ENCODE results near the gene IVNS1ABP. TPM values are rescaled to one million over a fixed set of nuclear protein-coding genes. Genes with fewer than 3 reads are reported as not detected.

IVNS1ABP gene
- total RNA-seq, 1 donor from 2014 or later: 72.7 TPM

DNA sequence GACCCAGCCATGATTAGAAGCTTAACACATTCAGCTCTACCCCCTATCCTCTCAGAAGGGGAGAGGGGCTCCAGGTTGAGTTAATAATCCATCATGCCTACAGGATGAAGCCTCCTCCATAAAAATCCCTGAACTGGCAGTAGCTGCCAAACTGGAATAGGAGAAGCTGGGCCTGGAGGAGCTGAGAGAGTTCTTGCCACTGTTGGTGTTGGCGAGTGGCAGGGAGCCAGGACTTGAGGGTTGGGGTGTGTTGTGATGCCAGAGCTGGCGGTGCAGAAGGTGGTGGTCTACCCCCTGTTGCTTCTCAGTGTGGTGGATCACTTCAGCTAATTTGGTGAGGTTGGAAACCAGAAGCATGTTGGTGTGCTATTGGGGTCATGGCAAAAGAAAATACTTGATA, 36.5 kb downstream of the IVNS1ABP start:
- no peak for FAIRE-seq
- Histone ChIP-seq H3K27me3 (ENCODE audit: control insufficient read depth, insufficient read depth, low read length) (no peaks in the 10 kb centered on the region), H3K36me3 (ENCODE audit: control insufficient read depth, insufficient read depth, low read length) (no peaks in the 10 kb centered on the region), H3K4me3 (ENCODE audit: low read depth, low read length) (no peak overlapping the region)
- no peak for DNase-seq (ENCODE audit: low read depth)
- TF ChIP-seq, protein P1, sequence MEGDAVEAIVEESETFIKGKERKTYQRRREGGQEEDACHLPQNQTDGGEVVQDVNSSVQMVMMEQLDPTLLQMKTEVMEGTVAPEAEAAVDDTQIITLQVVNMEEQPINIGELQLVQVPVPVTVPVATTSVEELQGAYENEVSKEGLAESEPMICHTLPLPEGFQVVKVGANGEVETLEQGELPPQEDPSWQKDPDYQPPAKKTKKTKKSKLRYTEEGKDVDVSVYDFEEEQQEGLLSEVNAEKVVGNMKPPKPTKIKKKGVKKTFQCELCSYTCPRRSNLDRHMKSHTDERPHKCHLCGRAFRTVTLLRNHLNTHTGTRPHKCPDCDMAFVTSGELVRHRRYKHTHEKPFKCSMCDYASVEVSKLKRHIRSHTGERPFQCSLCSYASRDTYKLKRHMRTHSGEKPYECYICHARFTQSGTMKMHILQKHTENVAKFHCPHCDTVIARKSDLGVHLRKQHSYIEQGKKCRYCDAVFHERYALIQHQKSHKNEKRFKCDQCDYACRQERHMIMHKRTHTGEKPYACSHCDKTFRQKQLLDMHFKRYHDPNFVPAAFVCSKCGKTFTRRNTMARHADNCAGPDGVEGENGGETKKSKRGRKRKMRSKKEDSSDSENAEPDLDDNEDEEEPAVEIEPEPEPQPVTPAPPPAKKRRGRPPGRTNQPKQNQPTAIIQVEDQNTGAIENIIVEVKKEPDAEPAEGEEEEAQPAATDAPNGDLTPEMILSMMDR (IDR thresholded peaks at IDR 0.05; ENCODE audit: insufficient read depth, low read length, severe bottlenecking): no peak

- DNase-seq (ENCODE audit: low read depth): peak; percentile 63
These were observed 37.5 kb downstream of the IVNS1ABP start for GRCh38 chr1:185279571-185279970.

GRCh38 chr1:185271921-185272320, 45.1 kb downstream of the IVNS1ABP start:
- Histone ChIP-seq H3K27me3 (ENCODE audit: control insufficient read depth, insufficient read depth, low read length) (no peaks in the 10 kb centered on the region), H3K36me3 (ENCODE audit: control insufficient read depth, insufficient read depth, low read length) (no peaks in the 10 kb centered on the region), H3K4me3 (ENCODE audit: low read depth, low read length) (no peak overlapping the region)
- DNase-seq (ENCODE audit: low read depth) (no peak), FAIRE-seq (peak; percentile 13)
- TF ChIP-seq, protein P1 (IDR thresholded peaks at IDR 0.05; ENCODE audit: insufficient read depth, low read length, severe bottlenecking): no peak

More at GRCh38 chr1:185279571-185279970, 37.5 kb downstream of the IVNS1ABP start:
- Histone ChIP-seq H3K27me3 (ENCODE audit: control insufficient read depth, insufficient read depth, low read length) (no peaks in the 10 kb centered on the region), H3K36me3 (ENCODE audit: control insufficient read depth, insufficient read depth, low read length) (no peaks in the 10 kb centered on the region), H3K4me3 (ENCODE audit: low read depth, low read length) (no peak overlapping the region)
- TF ChIP-seq, protein P1 (IDR thresholded peaks at IDR 0.05; ENCODE audit: insufficient read depth, low read length, severe bottlenecking): no peak
- FAIRE-seq: no peak

GRCh38 chr1:185268352-185268751, 48.7 kb downstream of the IVNS1ABP start:
- FAIRE-seq (no peak), DNase-seq (ENCODE audit: low read depth) (no peak)
- H3K4me3 ChIP-seq (ENCODE audit: low read depth, low read length): no peak overlapping the region
- TF ChIP-seq, protein P1 (IDR thresholded peaks at IDR 0.05; ENCODE audit: insufficient read depth, low read length, severe bottlenecking): no peak
- no peaks in the 10 kb centered on the region for H3K27me3 ChIP-seq (ENCODE audit: control insufficient read depth, insufficient read depth, low read length)
- no peaks in the 10 kb centered on the region for H3K36me3 ChIP-seq (ENCODE audit: control insufficient read depth, insufficient read depth, low read length)

GRCh38 chr1:185267701-185268100, 49.3 kb downstream of the IVNS1ABP start:
- DNase-seq (ENCODE audit: low read depth) (no peak), FAIRE-seq (no peak)
- no peaks in the 10 kb centered on the region for H3K27me3 ChIP-seq (ENCODE audit: control insufficient read depth, insufficient read depth, low read length)
- H3K4me3 ChIP-seq (ENCODE audit: low read depth, low read length): no peak overlapping the region
- TF ChIP-seq, protein P1 (IDR thresholded peaks at IDR 0.05; ENCODE audit: insufficient read depth, low read length, severe bottlenecking): no peak
- H3K36me3 ChIP-seq (ENCODE audit: control insufficient read depth, insufficient read depth, low read length): no peaks in the 10 kb centered on the region

DNA sequence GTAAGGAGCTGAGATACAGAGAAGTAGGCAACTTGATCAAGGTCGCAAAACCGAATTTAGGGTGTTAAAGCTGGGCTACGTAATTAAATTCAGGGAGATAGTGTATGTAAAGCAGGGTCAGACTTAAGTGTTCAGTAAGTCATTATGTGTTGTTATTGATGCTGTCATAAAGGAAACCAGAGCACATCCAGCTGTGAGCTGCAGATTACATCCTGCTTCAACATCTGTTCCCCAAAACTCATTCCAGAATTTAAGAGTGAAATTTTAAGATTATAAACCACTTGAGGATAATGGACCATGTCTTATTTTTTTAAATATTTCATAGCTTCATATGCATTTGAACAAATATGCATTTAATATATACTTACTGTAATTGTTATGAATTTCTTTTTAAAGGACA, 49.7 kb downstream of the IVNS1ABP start:
- no peaks in the 10 kb centered on the region for H3K36me3 ChIP-seq (ENCODE audit: control insufficient read depth, insufficient read depth, low read length)
- FAIRE-seq: no peak

More for the DNA sequence above, 49.7 kb downstream of the IVNS1ABP start:
- TF ChIP-seq, protein P1 (IDR thresholded peaks at IDR 0.05; ENCODE audit: insufficient read depth, low read length, severe bottlenecking): no peak
- Histone ChIP-seq H3K27me3 (ENCODE audit: control insufficient read depth, insufficient read depth, low read length) (no peaks in the 10 kb centered on the region), H3K4me3 (ENCODE audit: low read depth, low read length) (no peak overlapping the region)
- no peak for DNase-seq (ENCODE audit: low read depth)
